GM12878 (cell line): ENCODE data around the gene MLXIP. TPM values are rescaled to one million over a fixed set of nuclear protein-coding genes. Genes with fewer than 3 reads are reported as not detected.

ENCODE experiments used
- ATAC-seq: fragments of 200-7000 bp; cut with Tn5 transposase; 3 replicates; pipeline ENCODE4 v1.9.1; 2020; ENCODE audit warnings: mild to moderate bottlenecking, moderate library complexity
- BruUV-seq: library from RNA; stranded (reverse); fragments of 400-500 nt; replicated peaks from 2 replicates; lab custom pipeline; 2021; lab: Mats Ljungman, UMichigan
- CTCF ChIA-PET: fragments of 300-600 bp; sonication (Branson Sonifier 250); formaldehyde crosslinking; extraction: SDS; loops from one replicate; lab custom pipeline; 2021; ENCODE audit warnings: inconsistent platforms; lab: Yijun Ruan, JAX
- POLR2A ChIA-PET: fragments of 350-600 bp; formaldehyde crosslinking; extraction: SDS; loops from one replicate; lab custom pipeline; 2021; ENCODE audit warnings: inconsistent platforms; lab: Charles Lee
- RAD21 ChIA-PET: fragments of 300-600 bp; sonication (Branson Sonifier 250); formaldehyde crosslinking; loops from one replicate; lab custom pipeline; 2023; ENCODE audit warnings: antibody characterized with exemption; ENCODE audit not compliant: unreplicated experiment; lab: Charles Lee
- SMC1A ChIA-PET: fragments of 300-600 bp; sonication (Branson Sonifier 250); formaldehyde crosslinking; loops from one replicate; lab custom pipeline; 2023; ENCODE audit not compliant: unreplicated experiment, uncharacterized antibody; lab: Charles Lee
- DNase-seq: peaks from one replicate; pipeline ENCODE4 v3.0.0-alpha.2; 2011; ENCODE audit warnings: low read depth, low spot score
- FAIRE-seq: peaks from 3 replicates; lab custom pipeline; 2011; peaks lifted over from hg19 to GRCh38; lab: Jason Lieb, UNC
- H2AFZ ChIP-seq: 2 replicates; pipeline ENCODE4 v1.6.0; 2011; ENCODE audit warnings: low read depth, low read length, control low read depth; ENCODE audit not compliant: control insufficient read depth
- H3K27ac ChIP-seq: 2 replicates; pipeline ENCODE4 v1.5.1; 2011; ENCODE audit warnings: control low read depth; ENCODE audit not compliant: control insufficient read depth, insufficient read depth
- H3K27me3 ChIP-seq, 2 experiments: replicated peaks in 1 of 2; 2 replicates each; pipeline versions ENCODE4 v1.6.0 to v1.6.1; 2011; ENCODE audit warnings: low read length in 1 of 2; ENCODE audit not compliant: control insufficient read depth in 2 of 2, insufficient read depth in 2 of 2
- H3K36me3 ChIP-seq, 2 experiments: 2 replicates each; pipeline ENCODE4 v1.5.1; 2011; ENCODE audit warnings: low read length in 1 of 2; ENCODE audit not compliant: control insufficient read depth in 2 of 2, insufficient read depth in 2 of 2
- H3K4me1 ChIP-seq: 2 replicates; pipeline ENCODE4 v1.6.1; 2011; ENCODE audit warnings: mild to moderate bottlenecking, low read length, moderate library complexity, mixed read lengths; ENCODE audit not compliant: control insufficient read depth, insufficient read depth
- H3K4me2 ChIP-seq: 2 replicates; pipeline ENCODE4 v1.6.0; 2011; ENCODE audit warnings: control low read depth; ENCODE audit not compliant: control insufficient read depth, insufficient read depth
- H3K4me3 ChIP-seq: fragments of 200-600 bp; sonication (generic); 2 replicates; pipeline ENCODE4 v1.5.1; 2016
- H3K79me2 ChIP-seq: 2 replicates; pipeline ENCODE4 v1.6.0; 2011; ENCODE audit warnings: low read length; ENCODE audit not compliant: control insufficient read depth, insufficient read depth
- H3K9ac ChIP-seq: 2 replicates; pipeline ENCODE4 v1.8.0; 2011; ENCODE audit warnings: low read length, control low read depth, mixed read lengths; ENCODE audit not compliant: control insufficient read depth, insufficient read depth
- H3K9me3 ChIP-seq: replicated peaks from 3 replicates; pipeline ENCODE4 v1.5.1; 2011; ENCODE audit warnings: mild to moderate bottlenecking, low read length; ENCODE audit not compliant: control insufficient read depth, insufficient read depth
- H4K20me1 ChIP-seq: 2 replicates; pipeline ENCODE4 v1.6.0; 2011; ENCODE audit not compliant: control insufficient read depth, insufficient read depth
- FOS ChIP-seq: IDR thresholded peaks from 3 replicates; pipeline ENCODE4 v1.6.1; 2011; ENCODE audit warnings: borderline replicate concordance; ENCODE audit not compliant: insufficient read length; ENCODE audit errors: extremely low read depth
- HDAC2 ChIP-seq: fragments of 200-600 bp; sonication (generic); IDR thresholded peaks from 2 replicates; pipeline ENCODE4 v1.6.1; 2017
- NBN ChIP-seq: fragments of 450-650 bp; IDR thresholded peaks from 2 replicates; pipeline ENCODE4 v1.6.1; 2016
- NR2C1 ChIP-seq: fragments of 450-650 bp; IDR thresholded peaks from 2 replicates; pipeline ENCODE4 v1.6.1; 2017; ENCODE audit warnings: antibody characterized with exemption, mild to moderate bottlenecking, moderate library complexity
- whole genome bisulfite sequencing: methylation state at CpG from one replicate; pipeline ENCODE4 v1.1.6; 2016; ENCODE audit warnings: low lambda C conversion rate; ENCODE audit not compliant: insufficient replicate concordance, insufficient coverage; ENCODE audit errors: missing lambda C conversion rate; 5-methylcytosine and 5-hydroxymethylcytosine counted together
- in situ Hi-C: fragments of 300-500 bp; cut with MboI; formaldehyde crosslinking; loops from 9 replicates; pipeline ENCODE4 v1.14.3; 2018; ENCODE audit warnings: mixed read lengths
- intact Hi-C: fragments of 100-400 bp; cut with micrococcal nuclease; formaldehyde crosslinking; loops from one replicate; pipeline ENCODE4 v1.14.2; 2022; ENCODE audit not compliant: unreplicated experiment
- polyA plus RNA-seq, 11 experiments: library from polyadenylated mRNA; depleted of rRNA in 4 of 11; unstranded in 6 of 11; stranded (reverse) in 5 of 11; fragments of >200 nt; fragmentation: Nextera tagmentation in 4 of 11; fragmentation: Illumina TruSeq in 1 of 11; extraction: Ambion mirVana in 4 of 11; extraction: Trizol in 1 of 11; gene quantifications; 1 replicate in 1 of 11; 2 replicates in 10 of 11; pipeline versions ENCODE4 v1.2.1 to v1.2.3, GENCODE V29; 2011 to 2016; ENCODE audit warnings: inconsistent platforms in 2 of 11, missing spikeins in 2 of 11, low read depth in 1 of 11
- total RNA-seq, 4 experiments: library from RNA; depleted of rRNA in 3 of 4; stranded (reverse); fragments of >200 nt in 3 of 4; fragmentation: Illumina TruSeq in 1 of 4; extraction: Trizol in 1 of 4; gene quantifications; 2 replicates each; pipeline versions ENCODE4 v1.2.1 to v1.2.3, GENCODE V29; 2013 to 2021
- TF ChIP-seq, protein P1 (sequence below): IDR thresholded peaks from 2 replicates; pipeline ENCODE4 v1.6.1; 2012; ENCODE audit warnings: low read depth, low read length, improper control_type of control experiment
- TF ChIP-seq, protein P2 (sequence below): IDR thresholded peaks from 2 replicates; pipeline ENCODE4 v1.6.1; 2012; ENCODE audit warnings: low read depth, low read length, improper control_type of control experiment
- TF ChIP-seq, protein P3 (sequence below): IDR thresholded peaks from 2 replicates; pipeline ENCODE4 v1.6.1; 2011; ENCODE audit warnings: borderline replicate concordance, low read depth, mild to moderate bottlenecking, moderate library complexity, low read length; ENCODE audit not compliant: insufficient read depth, poor library complexity, severe bottlenecking

The MLXIP gene
- total and polyA plus RNA-seq, 10 of the 15 experiments (the other 5 are each of a cell fraction or from before 2014, with no cell fraction given) = 1.1 to 23.7 (median 7.0) TPM

DNA sequence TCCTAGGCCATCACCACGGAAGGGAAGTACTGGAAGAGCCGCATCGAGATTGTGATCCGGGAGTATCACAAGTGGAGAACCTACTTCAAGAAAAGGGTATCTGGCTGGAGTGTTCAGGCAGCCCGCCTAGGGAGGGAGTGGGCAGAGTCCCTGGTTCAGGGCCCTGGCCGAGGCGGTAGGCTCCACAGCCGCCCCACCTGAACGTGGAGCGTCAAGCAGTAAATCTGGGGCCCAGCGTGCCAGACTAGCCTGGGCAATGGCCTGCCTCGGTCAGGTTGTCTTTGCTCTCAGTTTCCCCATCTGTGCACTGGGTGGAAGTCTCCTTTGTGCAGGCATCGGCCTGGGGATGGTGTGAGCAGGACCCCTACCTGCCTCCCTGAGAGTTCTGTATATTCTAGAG lies 50.6 kb downstream of the MLXIP start (continued):
- TF ChIP-seq FOS (no peak), NBN (no peak)

DNA sequence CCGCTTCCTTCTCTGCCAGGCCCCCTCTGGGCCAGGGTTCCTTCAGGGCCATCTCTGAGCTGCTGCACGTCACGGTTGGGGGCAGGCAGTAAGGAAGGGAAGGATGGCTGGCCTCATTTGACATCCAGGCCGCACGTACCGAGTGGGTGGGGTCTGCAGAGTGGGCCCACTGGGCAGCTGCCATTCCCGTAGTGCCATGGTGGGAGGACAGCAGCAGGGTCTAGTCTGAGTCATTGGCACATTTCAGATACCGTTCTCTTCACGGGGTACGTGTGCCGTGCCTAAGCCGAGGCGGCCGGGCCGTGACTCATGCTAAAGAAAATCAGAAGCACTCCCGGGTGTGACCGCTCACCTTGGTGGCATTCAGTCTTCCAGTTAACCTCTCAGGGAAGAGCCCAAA lies 51.6 kb downstream of the MLXIP start:
- Histone ChIP-seq H3K27me3 (no peaks in the 10 kb centered on the region), H3K36me3 (peaks cover 0 to 12% of the 10 kb centered on the region in 2 experiments; a peak in 3 of 4 replicates), H3K9me3 (no peaks in the 10 kb centered on the region), H2AFZ (no peak overlapping the region), H3K9ac (no peak overlapping the region), H3K79me2 (no peaks in the 10 kb centered on the region), H3K4me3 (no peak overlapping the region), H3K27ac (no peak overlapping the region), H3K4me1 (no peaks in the 10 kb centered on the region), H4K20me1 (no peaks in the 10 kb centered on the region), H3K4me2 (no peak overlapping the region)
- ChIA-PET RAD21 (interaction anchor here (0.7 to 1.4 kb wide), 2 partner anchors 113 to 137 kb away, joined by 3 to 4 read pairs; no protein-coding TSS in a partner anchor), CTCF (interaction anchor here (1.0 to 4.7 kb wide), 3 partner anchors 60 to 76 kb away, joined by 3 to 29 read pairs (median 6); no protein-coding TSS in a partner anchor), POLR2A (no interaction called here), SMC1A (interaction anchor here (1.1 to 1.6 kb wide), 3 partner anchors 60 to 137 kb away, joined by 3 to 6 read pairs (median 5); no protein-coding TSS in a partner anchor)
- in situ Hi-C loops (no loop called here), intact Hi-C loops (no loop called here)
- no TSS peak for BruUV-seq
- TF ChIP-seq HDAC2 (no peak), NR2C1 (no peak)
- TF ChIP-seq, protein P1, sequence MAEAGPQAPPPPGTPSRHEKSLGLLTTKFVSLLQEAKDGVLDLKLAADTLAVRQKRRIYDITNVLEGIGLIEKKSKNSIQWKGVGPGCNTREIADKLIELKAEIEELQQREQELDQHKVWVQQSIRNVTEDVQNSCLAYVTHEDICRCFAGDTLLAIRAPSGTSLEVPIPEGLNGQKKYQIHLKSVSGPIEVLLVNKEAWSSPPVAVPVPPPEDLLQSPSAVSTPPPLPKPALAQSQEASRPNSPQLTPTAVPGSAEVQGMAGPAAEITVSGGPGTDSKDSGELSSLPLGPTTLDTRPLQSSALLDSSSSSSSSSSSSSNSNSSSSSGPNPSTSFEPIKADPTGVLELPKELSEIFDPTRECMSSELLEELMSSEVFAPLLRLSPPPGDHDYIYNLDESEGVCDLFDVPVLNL = no peak
- TF ChIP-seq, protein P2, sequence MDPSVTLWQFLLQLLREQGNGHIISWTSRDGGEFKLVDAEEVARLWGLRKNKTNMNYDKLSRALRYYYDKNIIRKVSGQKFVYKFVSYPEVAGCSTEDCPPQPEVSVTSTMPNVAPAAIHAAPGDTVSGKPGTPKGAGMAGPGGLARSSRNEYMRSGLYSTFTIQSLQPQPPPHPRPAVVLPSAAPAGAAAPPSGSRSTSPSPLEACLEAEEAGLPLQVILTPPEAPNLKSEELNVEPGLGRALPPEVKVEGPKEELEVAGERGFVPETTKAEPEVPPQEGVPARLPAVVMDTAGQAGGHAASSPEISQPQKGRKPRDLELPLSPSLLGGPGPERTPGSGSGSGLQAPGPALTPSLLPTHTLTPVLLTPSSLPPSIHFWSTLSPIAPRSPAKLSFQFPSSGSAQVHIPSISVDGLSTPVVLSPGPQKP = no peak
- TF ChIP-seq, protein P3, sequence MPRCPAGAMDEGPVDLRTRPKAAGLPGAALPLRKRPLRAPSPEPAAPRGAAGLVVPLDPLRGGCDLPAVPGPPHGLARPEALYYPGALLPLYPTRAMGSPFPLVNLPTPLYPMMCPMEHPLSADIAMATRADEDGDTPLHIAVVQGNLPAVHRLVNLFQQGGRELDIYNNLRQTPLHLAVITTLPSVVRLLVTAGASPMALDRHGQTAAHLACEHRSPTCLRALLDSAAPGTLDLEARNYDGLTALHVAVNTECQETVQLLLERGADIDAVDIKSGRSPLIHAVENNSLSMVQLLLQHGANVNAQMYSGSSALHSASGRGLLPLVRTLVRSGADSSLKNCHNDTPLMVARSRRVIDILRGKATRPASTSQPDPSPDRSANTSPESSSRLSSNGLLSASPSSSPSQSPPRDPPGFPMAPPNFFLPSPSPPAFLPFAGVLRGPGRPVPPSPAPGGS = no peak
- DNase-seq (no peak), ATAC-seq (no peak), FAIRE-seq (no peak)
- 75% methylated on average over 17 of the region's 17 CpGs for whole genome bisulfite sequencing
